GM10248 (cell line): Measurements from ENCODE around the gene DCAF12.

Source experiments
- CTCF ChIA-PET: fragments of 300-600 bp; sonication (Branson Sonifier 250); formaldehyde crosslinking; extraction: SDS; loops from one replicate; lab custom pipeline; 2021; ENCODE audit warnings: antibody characterized with exemption; lab: Yijun Ruan, JAX
- POLR2A ChIA-PET: fragments of 350-650 bp; sonication (Branson Sonifier 250); formaldehyde crosslinking; extraction: SDS; loops from one replicate; lab custom pipeline; 2020; ENCODE audit warnings: antibody characterized with exemption; lab: Yijun Ruan, JAX
- DNase-seq: peaks from one replicate; pipeline ENCODE4 v3.0.0; 2012; ENCODE audit errors: extremely low spot score
- TF ChIP-seq, protein P1 (sequence below): IDR thresholded peaks from 2 replicates; pipeline ENCODE4 v1.5.1; 2012; ENCODE audit warnings: mild to moderate bottlenecking, low read depth; ENCODE audit errors: extremely low read depth, missing control alignments, control extremely low read depth

The DCAF12 gene

DNA sequence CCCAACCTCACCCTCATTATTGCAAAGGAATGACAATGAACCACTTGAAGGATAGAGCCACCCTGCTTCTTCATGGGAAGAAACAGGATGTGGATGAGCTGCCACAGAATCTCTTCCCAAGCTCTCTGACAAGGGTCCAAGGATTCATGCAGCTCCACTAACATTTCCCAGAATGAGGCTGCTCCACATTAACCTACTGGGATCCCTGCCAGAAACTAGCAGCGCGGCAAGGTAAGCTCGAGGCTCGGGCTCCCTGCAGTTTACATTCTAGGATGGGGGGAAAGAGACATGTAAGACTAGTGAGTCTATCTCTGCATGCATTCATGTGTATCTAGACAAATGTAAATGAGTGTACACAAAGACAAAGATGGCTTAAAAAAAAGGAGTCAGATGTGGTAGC, 12.1 kb downstream of the DCAF12 start:
- TF ChIP-seq, protein P1, sequence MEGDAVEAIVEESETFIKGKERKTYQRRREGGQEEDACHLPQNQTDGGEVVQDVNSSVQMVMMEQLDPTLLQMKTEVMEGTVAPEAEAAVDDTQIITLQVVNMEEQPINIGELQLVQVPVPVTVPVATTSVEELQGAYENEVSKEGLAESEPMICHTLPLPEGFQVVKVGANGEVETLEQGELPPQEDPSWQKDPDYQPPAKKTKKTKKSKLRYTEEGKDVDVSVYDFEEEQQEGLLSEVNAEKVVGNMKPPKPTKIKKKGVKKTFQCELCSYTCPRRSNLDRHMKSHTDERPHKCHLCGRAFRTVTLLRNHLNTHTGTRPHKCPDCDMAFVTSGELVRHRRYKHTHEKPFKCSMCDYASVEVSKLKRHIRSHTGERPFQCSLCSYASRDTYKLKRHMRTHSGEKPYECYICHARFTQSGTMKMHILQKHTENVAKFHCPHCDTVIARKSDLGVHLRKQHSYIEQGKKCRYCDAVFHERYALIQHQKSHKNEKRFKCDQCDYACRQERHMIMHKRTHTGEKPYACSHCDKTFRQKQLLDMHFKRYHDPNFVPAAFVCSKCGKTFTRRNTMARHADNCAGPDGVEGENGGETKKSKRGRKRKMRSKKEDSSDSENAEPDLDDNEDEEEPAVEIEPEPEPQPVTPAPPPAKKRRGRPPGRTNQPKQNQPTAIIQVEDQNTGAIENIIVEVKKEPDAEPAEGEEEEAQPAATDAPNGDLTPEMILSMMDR = no peak
- no peak for DNase-seq
- CTCF ChIA-PET = interaction anchor here (0.7 to 1.5 kb wide), 3 partner anchors 13 to 116 kb away, joined by 3 to 4 read pairs (median 3); no protein-coding TSS in a partner anchor
- POLR2A ChIA-PET = interaction anchor here (0.6 kb wide), 1 partner anchor 13 kb away, joined by 3 read pairs; no protein-coding TSS in a partner anchor

DNA sequence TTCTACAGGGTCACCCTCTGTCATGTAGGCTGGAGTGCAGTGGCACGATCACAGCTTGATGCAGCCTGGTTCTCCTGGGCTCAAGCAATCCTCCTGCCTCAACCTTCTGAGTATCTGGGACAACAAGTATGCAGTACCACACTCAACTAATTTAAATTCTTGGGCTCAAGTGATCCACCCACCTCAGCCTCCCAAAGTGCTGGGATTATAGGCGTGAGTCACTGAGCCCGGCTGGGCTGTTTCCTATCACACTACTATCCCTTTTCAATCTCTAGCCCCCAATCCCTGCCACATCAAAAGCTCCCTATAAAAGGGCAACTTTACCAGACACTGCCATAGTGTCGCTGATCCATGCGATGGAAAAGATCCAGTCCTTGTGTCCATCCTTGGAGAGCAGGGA, 20.4 kb downstream of the DCAF12 start:
- CTCF ChIA-PET = interaction anchor here (1.7 kb wide), 1 partner anchor 33 kb away, joined by 5 read pairs; no protein-coding TSS in a partner anchor
- POLR2A ChIA-PET = no interaction called here
- DNase-seq = no peak

DNA sequence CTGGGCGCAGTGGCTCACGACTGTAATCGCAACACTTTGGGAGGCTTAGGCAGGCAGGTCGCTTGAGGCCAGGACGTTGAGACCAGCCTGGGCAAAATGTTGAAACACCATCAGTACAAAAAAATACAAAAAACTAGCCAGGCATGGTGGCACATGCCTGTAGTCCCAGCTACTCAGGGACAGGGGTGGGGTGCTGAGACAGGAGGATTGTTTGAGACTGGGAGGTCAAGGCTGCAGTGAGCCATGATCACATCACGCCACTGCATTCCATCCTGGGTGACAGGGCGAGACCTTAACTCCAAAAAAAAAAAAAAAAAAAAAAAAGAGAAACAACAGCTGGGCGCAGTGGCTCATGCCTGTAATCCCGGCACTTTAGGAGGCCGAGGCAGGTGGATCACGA, 23.7 kb downstream of the DCAF12 start:
- ChIA-PET CTCF (no interaction called here), POLR2A (interaction anchor here (0.7 kb wide), 1 partner anchor 17 kb away, joined by 5 read pairs; no protein-coding TSS in a partner anchor)
- TF ChIP-seq, protein P1 = no peak
- DNase-seq = no peak

More for the DNA sequence above, 20.4 kb downstream of the DCAF12 start:
- TF ChIP-seq, protein P1 = no peak

DNA sequence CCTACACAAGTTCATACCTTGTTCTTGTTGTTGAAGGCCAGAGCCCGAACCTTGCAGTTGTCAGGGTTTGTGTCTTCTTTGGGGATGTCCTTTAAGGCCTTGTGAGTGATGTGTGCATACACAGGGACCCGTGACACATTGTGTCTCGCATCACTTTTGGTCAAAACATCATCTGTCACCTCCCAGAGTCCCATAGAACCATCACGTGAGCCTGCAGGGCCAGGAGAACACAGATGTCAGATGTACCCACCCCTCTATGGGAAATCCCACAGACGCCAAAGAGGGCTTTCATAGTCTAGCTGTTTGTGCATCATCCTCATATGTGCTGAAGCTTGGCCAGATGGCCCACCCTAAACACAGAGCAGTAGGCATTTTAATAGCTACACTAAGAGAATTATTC, 28.2 kb downstream of the DCAF12 start:
- TF ChIP-seq, protein P1 = no peak
- CTCF ChIA-PET = interaction anchor here (2.5 kb wide), 1 partner anchor 44 kb away, joined by 6 read pairs; no protein-coding TSS in a partner anchor
- POLR2A ChIA-PET = no interaction called here
- DNase-seq = peak; percentile 41

DNA sequence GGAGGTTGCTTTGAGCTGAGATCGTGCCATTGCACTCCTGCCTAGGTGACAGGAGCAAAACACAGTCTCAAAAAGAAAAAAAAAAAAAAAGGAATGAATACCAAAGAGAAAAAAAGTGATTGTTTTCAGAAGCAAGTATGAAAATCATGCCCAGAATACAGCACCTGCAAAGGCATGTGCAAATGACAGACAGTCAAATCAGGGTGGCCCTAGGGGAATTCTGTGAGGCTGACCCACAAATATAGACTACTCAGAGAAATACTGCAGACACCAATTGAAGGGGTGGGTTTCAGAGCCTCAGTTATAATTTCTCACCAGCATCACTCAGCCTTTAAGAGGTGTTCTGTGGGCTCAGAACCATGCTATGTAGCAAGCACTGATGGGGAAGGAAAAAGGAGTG, 28.6 kb downstream of the DCAF12 start:
- TF ChIP-seq, protein P1 = no peak
- DNase-seq = peak; percentile 55
- CTCF ChIA-PET = interaction anchor here (2.5 kb wide), 1 partner anchor 45 kb away, joined by 6 read pairs; no protein-coding TSS in a partner anchor
- POLR2A ChIA-PET = interaction anchor here (0.6 kb wide), 1 partner anchor 12 kb away, joined by 7 read pairs; no protein-coding TSS in a partner anchor

DNA sequence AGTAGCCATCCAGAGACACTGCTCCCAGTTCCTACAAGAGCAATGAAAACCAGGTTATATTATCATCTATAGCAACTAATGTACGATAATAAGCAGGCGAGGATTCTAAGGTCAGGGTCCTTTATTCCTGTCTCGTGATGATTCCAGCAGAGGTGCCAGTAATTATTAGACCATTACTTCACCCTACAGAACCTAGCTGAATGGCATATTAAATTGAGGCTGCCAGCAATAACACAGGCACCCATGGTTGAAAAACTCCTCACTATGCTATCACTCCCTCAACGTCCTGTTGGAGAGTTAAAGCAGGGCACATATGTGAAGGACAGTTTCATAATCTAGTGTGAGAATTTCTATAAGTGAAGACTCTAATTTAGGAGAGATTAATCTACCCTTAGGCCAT, 29.7 kb downstream of the DCAF12 start:
- ChIA-PET POLR2A (no interaction called here), CTCF (interaction anchor here (1.3 kb wide), 1 partner anchor 23 kb away, joined by 3 read pairs; no protein-coding TSS in a partner anchor)
- TF ChIP-seq, protein P1 = no peak
- no peak for DNase-seq

DNA sequence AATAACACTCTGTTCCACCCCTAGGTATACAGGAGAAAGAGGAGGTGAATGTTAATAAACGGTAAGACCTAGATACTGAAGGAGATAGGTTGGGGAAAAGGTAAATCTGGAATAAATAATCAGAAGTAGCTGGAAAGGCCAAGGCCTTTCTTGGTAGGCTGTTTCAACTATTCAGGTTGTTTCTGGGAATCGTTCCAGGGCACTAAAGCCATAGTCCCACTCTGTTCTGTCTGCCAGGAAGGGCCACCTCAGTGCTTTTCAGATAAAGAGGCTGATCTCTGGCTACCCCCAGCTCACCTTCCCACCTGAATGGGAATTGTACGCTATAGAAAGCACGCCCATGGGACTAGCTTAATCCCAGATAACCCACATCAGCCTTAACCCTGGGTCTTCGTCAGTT, 32.9 kb downstream of the DCAF12 start:
- ChIA-PET CTCF (interaction anchor here (0.8 to 2.2 kb wide), 7 partner anchors 9 to 160 kb away, joined by 3 to 15 read pairs (median 4); no protein-coding TSS in a partner anchor), POLR2A (no interaction called here)

More for the DNA sequence above, 32.9 kb downstream of the DCAF12 start:
- no peak for DNase-seq
- TF ChIP-seq, protein P1 = no peak
